HEK293T (cell line): ENCODE data around the gene PXMP4.

Source experiments
- L3MBTL2 ChIP-seq: fragments of 450-650 bp; conservative IDR thresholded peaks from 2 replicates; pipeline ENCODE4 v1.6.1; 2016; ENCODE audit warnings: mild to moderate bottlenecking
- SP1 ChIP-seq: fragments of 450-650 bp; IDR thresholded peaks from 2 replicates; pipeline ENCODE4 v1.6.1; 2017

- TF ChIP-seq SP1 (no peak), L3MBTL2 (no peak)
Measured at GRCh38 chr20:33660685-33661058, 59.4 kb downstream of the PXMP4 start.
